Measurements from ENCODE around the gene PDZRN4.

PDZRN4 gene

DNA sequence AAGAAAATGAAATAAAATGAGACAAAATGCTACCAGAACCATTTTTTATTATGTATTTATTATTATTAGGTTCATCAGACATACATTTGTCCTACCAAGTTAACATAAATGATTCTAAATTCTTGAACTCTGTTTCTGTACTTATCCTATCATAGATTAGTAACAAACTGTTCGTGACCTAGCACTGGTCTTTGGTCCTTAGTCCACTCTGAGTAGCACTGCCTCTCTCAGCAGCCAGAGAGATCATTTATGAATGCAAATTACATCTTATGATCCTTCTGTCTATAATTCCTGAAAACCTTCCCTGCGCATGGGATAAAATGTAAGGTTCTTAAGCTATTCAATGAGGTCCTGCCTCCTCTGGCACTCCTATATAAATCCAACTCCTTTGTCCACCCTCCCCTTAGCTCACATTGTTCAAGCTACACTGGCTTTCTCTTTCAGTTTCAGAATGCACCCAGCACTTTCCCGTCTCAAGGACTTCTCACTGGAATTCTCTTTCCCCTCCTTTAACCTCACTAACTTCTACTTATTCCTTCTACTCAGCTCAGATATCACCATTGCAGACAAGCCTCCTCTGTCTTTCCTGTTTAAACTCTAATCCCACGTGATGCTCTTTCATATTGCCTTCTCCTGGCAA is 17.1 kb downstream of the PDZRN4 start:
- no peak for ATAC-seq
- TF ChIP-seq BACH2 (CRISPR knock-in tag; IDR thresholded peaks at IDR 0.05; ENCODE audit: borderline replicate concordance) (no peak), GLIS3 (CRISPR knock-in tag; IDR thresholded peaks at IDR 0.05) (no peak), PATZ1 (CRISPR knock-in tag; IDR thresholded peaks at IDR 0.05; ENCODE audit: borderline replicate concordance) (no peak), ZNF8 (CRISPR knock-in tag; IDR thresholded peaks at IDR 0.05) (no peak), ZNF565 (CRISPR knock-in tag; conservative IDR thresholded peaks at IDR 0.05; ENCODE audit: low read depth) (no peak), RARB (CRISPR knock-in tag; IDR thresholded peaks at IDR 0.05) (no peak), ZNF70 (CRISPR knock-in tag; IDR thresholded peaks at IDR 0.05) (no peak), PPARA (CRISPR knock-in tag; IDR thresholded peaks at IDR 0.05; ENCODE audit: borderline replicate concordance) (no peak), ZFP30 (CRISPR knock-in tag; IDR thresholded peaks at IDR 0.05) (no peak), TOX (CRISPR knock-in tag; IDR thresholded peaks at IDR 0.05; ENCODE audit: borderline replicate concordance) (no peak), SNAI2 (CRISPR knock-in tag; IDR thresholded peaks at IDR 0.05) (no peak), ESRRG (CRISPR knock-in tag; IDR thresholded peaks at IDR 0.05) (no peak), ZFP3 (CRISPR knock-in tag; IDR thresholded peaks at IDR 0.05) (no peak), CSDC2 (CRISPR knock-in tag; IDR thresholded peaks at IDR 0.05) (no peak)
- TF ChIP-seq, protein P1, sequence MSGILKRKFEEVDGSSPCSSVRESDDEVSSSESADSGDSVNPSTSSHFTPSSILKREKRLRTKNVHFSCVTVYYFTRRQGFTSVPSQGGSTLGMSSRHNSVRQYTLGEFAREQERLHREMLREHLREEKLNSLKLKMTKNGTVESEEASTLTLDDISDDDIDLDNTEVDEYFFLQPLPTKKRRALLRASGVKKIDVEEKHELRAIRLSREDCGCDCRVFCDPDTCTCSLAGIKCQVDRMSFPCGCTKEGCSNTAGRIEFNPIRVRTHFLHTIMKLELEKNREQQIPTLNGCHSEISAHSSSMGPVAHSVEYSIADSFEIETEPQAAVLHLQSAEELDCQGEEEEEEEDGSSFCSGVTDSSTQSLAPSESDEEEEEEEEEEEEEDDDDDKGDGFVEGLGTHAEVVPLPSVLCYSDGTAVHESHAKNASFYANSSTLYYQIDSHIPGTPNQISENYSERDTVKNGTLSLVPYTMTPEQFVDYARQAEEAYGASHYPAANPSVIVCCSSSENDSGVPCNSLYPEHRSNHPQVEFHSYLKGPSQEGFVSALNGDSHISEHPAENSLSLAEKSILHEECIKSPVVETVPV (CRISPR knock-in tag; IDR thresholded peaks at IDR 0.05), result no peak
- TF ChIP-seq, protein P2, sequence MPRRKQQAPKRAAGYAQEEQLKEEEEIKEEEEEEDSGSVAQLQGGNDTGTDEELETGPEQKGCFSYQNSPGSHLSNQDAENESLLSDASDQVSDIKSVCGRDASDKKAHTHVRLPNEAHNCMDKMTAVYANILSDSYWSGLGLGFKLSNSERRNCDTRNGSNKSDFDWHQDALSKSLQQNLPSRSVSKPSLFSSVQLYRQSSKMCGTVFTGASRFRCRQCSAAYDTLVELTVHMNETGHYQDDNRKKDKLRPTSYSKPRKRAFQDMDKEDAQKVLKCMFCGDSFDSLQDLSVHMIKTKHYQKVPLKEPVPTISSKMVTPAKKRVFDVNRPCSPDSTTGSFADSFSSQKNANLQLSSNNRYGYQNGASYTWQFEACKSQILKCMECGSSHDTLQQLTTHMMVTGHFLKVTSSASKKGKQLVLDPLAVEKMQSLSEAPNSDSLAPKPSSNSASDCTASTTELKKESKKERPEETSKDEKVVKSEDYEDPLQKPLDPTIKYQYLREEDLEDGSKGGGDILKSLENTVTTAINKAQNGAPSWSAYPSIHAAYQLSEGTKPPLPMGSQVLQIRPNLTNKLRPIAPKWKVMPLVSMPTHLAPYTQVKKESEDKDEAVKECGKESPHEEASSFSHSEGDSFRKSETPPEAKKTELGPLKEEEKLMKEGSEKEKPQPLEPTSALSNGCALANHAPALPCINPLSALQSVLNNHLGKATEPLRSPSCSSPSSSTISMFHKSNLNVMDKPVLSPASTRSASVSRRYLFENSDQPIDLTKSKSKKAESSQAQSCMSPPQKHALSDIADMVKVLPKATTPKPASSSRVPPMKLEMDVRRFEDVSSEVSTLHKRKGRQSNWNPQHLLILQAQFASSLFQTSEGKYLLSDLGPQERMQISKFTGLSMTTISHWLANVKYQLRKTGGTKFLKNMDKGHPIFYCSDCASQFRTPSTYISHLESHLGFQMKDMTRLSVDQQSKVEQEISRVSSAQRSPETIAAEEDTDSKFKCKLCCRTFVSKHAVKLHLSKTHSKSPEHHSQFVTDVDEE (CRISPR knock-in tag; IDR thresholded peaks at IDR 0.05), result no peak
- TF ChIP-seq, protein P3, sequence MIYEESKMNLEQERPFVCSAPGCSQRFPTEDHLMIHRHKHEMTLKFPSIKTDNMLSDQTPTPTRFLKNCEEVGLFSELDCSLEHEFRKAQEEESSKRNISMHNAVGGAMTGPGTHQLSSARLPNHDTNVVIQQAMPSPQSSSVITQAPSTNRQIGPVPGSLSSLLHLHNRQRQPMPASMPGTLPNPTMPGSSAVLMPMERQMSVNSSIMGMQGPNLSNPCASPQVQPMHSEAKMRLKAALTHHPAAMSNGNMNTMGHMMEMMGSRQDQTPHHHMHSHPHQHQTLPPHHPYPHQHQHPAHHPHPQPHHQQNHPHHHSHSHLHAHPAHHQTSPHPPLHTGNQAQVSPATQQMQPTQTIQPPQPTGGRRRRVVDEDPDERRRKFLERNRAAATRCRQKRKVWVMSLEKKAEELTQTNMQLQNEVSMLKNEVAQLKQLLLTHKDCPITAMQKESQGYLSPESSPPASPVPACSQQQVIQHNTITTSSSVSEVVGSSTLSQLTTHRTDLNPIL (CRISPR knock-in tag; IDR thresholded peaks at IDR 0.05; ENCODE audit: low read depth), result no peak
- TF ChIP-seq, protein P4, sequence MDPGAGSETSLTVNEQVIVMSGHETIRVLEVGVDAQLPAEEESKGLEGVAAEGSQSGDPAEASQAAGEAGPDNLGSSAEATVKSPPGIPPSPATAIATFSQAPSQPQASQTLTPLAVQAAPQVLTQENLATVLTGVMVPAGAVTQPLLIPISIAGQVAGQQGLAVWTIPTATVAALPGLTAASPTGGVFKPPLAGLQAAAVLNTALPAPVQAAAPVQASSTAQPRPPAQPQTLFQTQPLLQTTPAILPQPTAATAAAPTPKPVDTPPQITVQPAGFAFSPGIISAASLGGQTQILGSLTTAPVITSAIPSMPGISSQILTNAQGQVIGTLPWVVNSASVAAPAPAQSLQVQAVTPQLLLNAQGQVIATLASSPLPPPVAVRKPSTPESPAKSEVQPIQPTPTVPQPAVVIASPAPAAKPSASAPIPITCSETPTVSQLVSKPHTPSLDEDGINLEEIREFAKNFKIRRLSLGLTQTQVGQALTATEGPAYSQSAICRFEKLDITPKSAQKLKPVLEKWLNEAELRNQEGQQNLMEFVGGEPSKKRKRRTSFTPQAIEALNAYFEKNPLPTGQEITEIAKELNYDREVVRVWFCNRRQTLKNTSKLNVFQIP (CRISPR knock-in tag; IDR thresholded peaks at IDR 0.05; ENCODE audit: borderline replicate concordance, low read depth), result no peak

DNA sequence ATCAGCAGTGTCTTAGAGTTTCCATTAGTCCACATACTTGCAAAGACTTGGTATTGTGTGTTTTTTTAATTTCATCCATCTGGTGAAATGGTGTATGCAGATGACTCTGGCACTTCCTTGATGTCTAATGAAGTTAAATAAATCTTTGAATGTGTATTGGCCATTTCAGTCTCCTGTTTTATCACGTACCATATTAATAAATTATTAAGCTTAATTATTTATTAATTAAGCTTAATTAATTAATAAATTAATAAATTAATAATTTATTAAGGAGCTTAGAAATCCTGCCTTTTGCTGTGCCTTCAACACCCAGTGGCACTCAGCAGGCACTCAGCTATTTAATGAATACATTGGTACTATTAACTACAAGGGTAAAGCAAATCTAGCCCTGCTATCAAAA is 18.2 kb downstream of the PDZRN4 start:
- no peak for ATAC-seq
- no peak for TF ChIP-seq PATZ1 (CRISPR knock-in tag; IDR thresholded peaks at IDR 0.05; ENCODE audit: borderline replicate concordance)
- no peak for TF ChIP-seq ISL1 (CRISPR knock-in tag; IDR thresholded peaks at IDR 0.05)
- no peak for TF ChIP-seq TCF4 (CRISPR knock-in tag; IDR thresholded peaks at IDR 0.05; ENCODE audit: borderline replicate concordance)
- TF ChIP-seq ZFP30 (CRISPR knock-in tag; IDR thresholded peaks at IDR 0.05), result no peak
- TF ChIP-seq ARNTL (CRISPR knock-in tag; IDR thresholded peaks at IDR 0.05; ENCODE audit: borderline replicate concordance, low read depth), result no peak
- TF ChIP-seq, protein P1 (CRISPR knock-in tag; IDR thresholded peaks at IDR 0.05), result no peak
- TF ChIP-seq ESRRG (CRISPR knock-in tag; IDR thresholded peaks at IDR 0.05), result no peak
- no peak for TF ChIP-seq BACH2 (CRISPR knock-in tag; IDR thresholded peaks at IDR 0.05; ENCODE audit: borderline replicate concordance)
- no peak for TF ChIP-seq RARB (CRISPR knock-in tag; IDR thresholded peaks at IDR 0.05)
- TF ChIP-seq, protein P4 (CRISPR knock-in tag; IDR thresholded peaks at IDR 0.05; ENCODE audit: borderline replicate concordance, low read depth), result no peak
- TF ChIP-seq, protein P3 (CRISPR knock-in tag; IDR thresholded peaks at IDR 0.05; ENCODE audit: low read depth), result no peak
